Measurements from ENCODE around the gene BUD23. TPM values are rescaled to one million over a fixed set of nuclear protein-coding genes. Genes with fewer than 3 reads are reported as not detected.
"Not testable (repeated sequence)": the region's sequence is repeated elsewhere in the genome, so short reads cannot be mapped to it uniquely, and the experiment has no call there.

Gene BUD23
- total RNA-seq, 4 donors from 2014 or later = 43.2 to 51.5 (median 48.6) TPM

- Histone ChIP-seq H3K27ac (replicated peaks in 1 of 4) (no peak overlapping the region), H3K27me3 (peaks cover 4 to 81% (median 17%) of the 10 kb centered on the region in 4 donors), H3K4me1 (peaks cover 5 to 12% (median 11%) of the 10 kb centered on the region in 4 donors), H3K9me3 (no peaks in the 10 kb centered on the region), H3K36me3 (no peaks in the 10 kb centered on the region), H3K4me3 (no peak overlapping the region)
- DNase-seq (ENCODE audit: extremely low spot score) = no peak
- 53% methylated on average over 1 of the region's 1 CpG for WGBS
- TF ChIP-seq POLR2AphosphoS5 (IDR thresholded peaks at IDR 0.05) (no peak), POLR2A (IDR thresholded peaks at IDR 0.05; ENCODE audit: low read depth) (no peak), EP300 (IDR thresholded peaks at IDR 0.05) (no peak), CTCF (IDR thresholded peaks at IDR 0.05) (no peak)
- intact Hi-C loops (cut with DNase I) = no loop called here
Measured at GRCh38 chr7:73648593-73649332, 34.6 kb upstream of the BUD23 start.

GRCh38 chr7:73649576-73649975 is 33.8 kb upstream of the BUD23 start:
- Histone ChIP-seq H3K27ac (replicated peaks in 1 of 4) (no peak overlapping the region), H3K36me3 (no peaks in the 10 kb centered on the region), H3K4me1 (peaks cover 5 to 12% (median 11%) of the 10 kb centered on the region in 4 donors), H3K9me3 (no peaks in the 10 kb centered on the region), H3K4me3 (no peak overlapping the region), H3K27me3 (peaks cover 4 to 73% (median 17%) of the 10 kb centered on the region in 4 donors)
- no peak for DNase-seq (ENCODE audit: extremely low spot score)
- intact Hi-C loops (cut with DNase I) = no loop called here
- TF ChIP-seq EP300 (IDR thresholded peaks at IDR 0.05) (no peak), CTCF (IDR thresholded peaks at IDR 0.05) (no peak), POLR2A (IDR thresholded peaks at IDR 0.05; ENCODE audit: low read depth) (no peak), POLR2AphosphoS5 (IDR thresholded peaks at IDR 0.05) (no peak)
- WGBS = 57% methylated on average over 9 of the region's 9 CpGs

- H3K9me3 ChIP-seq = no peaks in the 10 kb centered on the region
- H3K4me1 ChIP-seq = peaks cover 5 to 12% (median 11%) of the 10 kb centered on the region in 4 donors
- TF ChIP-seq CTCF (IDR thresholded peaks at IDR 0.05) = no peak
- TF ChIP-seq POLR2AphosphoS5 (IDR thresholded peaks at IDR 0.05) = no peak
- no peak for TF ChIP-seq EP300 (IDR thresholded peaks at IDR 0.05)
- no peak for TF ChIP-seq POLR2A (IDR thresholded peaks at IDR 0.05; ENCODE audit: low read depth)
- DNase-seq (ENCODE audit: extremely low spot score) = no peak
- intact Hi-C loops (cut with DNase I) = no loop called here
- no peak overlapping the region for H3K27ac ChIP-seq (replicated peaks in 1 of 4)
- WGBS = 54% methylated on average over 3 of the region's 5 CpGs
- no peak overlapping the region for H3K4me3 ChIP-seq
- peaks cover 4 to 63% (median 16%) of the 10 kb centered on the region in 4 donors for H3K27me3 ChIP-seq
- H3K36me3 ChIP-seq = no peaks in the 10 kb centered on the region
Measured at GRCh38 chr7:73650524-73650923, 32.9 kb upstream of the BUD23 start.

- Histone ChIP-seq H3K9me3 (no peaks in the 10 kb centered on the region), H3K27ac (replicated peaks in 1 of 4) (no peak overlapping the region), H3K27me3 (peaks cover 4 to 43% (median 7%) of the 10 kb centered on the region in 4 donors), H3K4me1 (peaks cover 5 to 8% (median 7%) of the 10 kb centered on the region in 4 donors), H3K36me3 (no peaks in the 10 kb centered on the region), H3K4me3 (no peak overlapping the region)
- TF ChIP-seq EP300 (IDR thresholded peaks at IDR 0.05) (no peak), POLR2AphosphoS5 (IDR thresholded peaks at IDR 0.05) (no peak), POLR2A (IDR thresholded peaks at IDR 0.05; ENCODE audit: low read depth) (no peak), CTCF (IDR thresholded peaks at IDR 0.05) (no peak)
- WGBS = 78% methylated on average over 11 of the region's 11 CpGs
- intact Hi-C loops (cut with DNase I) = no loop called here
- no peak for DNase-seq (ENCODE audit: extremely low spot score)
Measured at GRCh38 chr7:73652541-73652949, 30.9 kb upstream of the BUD23 start.

GRCh38 chr7:73655309-73655708 is 28.1 kb upstream of the BUD23 start:
- H3K27me3 ChIP-seq = peaks cover 0 to 21% (median 0%) of the 10 kb centered on the region in 4 donors
- 85% methylated on average over 4 of the region's 4 CpGs for WGBS
- H3K4me1 ChIP-seq; H3K36me3 ChIP-seq; H3K4me3 ChIP-seq; H3K9me3 ChIP-seq; H3K27ac ChIP-seq (replicated peaks in 1 of 4); DNase-seq (ENCODE audit: extremely low spot score); intact Hi-C loops (cut with DNase I): not testable (repeated sequence)

Measured in esophagus muscularis mucosa (tissue), 4 donors.